Subcutaneous adipose tissue (tissue), 4 donors: Measurements from ENCODE around the gene STC2. TPM values are rescaled to one million over a fixed set of nuclear protein-coding genes. Genes with fewer than 3 reads are reported as not detected.

Source experiments
- small RNA-seq: library from RNA; depleted of rRNA; stranded (forward); fragments of <200 nt; gene quantifications from one replicate; pipeline ENCODE3, GENCODE V24; 2016
- total RNA-seq, 4 donors: library from RNA; depleted of rRNA; stranded (reverse); fragments of >200 nt; gene quantifications; one replicate each; pipeline ENCODE4 v1.1.0, GENCODE V29; 2016
- TF ChIP-seq, protein P1 (sequence below): fragments of 450-650 bp; IDR thresholded peaks from one replicate; pipeline ENCODE4 v1.5.1; 2016; ENCODE audit warnings: low read depth, mild to moderate bottlenecking, control low read depth, antibody characterized with exemption, moderate library complexity

STC2 gene
- total RNA-seq, 4 donors from 2014 or later: 2.4 to 15.0 (median 4.2) TPM

DNA sequence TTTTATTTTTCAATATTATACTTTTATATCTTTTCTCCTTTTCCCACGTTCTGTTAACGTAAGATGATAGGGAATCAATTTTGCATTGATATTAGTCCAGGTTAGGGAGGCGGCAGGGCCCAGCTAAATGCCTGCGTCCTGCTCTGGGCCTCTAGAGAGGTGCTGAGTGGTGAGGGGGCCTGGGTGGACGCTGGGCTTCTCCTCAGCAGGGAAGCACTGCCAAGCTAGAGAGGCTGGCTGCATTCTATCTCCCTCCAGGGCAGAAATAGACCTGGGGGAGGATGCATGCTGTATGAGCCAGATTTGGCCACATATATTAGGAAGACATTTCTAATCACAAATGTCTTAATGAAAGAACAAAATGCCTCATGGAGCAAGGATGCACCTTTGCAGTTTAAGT, 49.6 kb downstream of the STC2 start:
- TF ChIP-seq, protein P1, sequence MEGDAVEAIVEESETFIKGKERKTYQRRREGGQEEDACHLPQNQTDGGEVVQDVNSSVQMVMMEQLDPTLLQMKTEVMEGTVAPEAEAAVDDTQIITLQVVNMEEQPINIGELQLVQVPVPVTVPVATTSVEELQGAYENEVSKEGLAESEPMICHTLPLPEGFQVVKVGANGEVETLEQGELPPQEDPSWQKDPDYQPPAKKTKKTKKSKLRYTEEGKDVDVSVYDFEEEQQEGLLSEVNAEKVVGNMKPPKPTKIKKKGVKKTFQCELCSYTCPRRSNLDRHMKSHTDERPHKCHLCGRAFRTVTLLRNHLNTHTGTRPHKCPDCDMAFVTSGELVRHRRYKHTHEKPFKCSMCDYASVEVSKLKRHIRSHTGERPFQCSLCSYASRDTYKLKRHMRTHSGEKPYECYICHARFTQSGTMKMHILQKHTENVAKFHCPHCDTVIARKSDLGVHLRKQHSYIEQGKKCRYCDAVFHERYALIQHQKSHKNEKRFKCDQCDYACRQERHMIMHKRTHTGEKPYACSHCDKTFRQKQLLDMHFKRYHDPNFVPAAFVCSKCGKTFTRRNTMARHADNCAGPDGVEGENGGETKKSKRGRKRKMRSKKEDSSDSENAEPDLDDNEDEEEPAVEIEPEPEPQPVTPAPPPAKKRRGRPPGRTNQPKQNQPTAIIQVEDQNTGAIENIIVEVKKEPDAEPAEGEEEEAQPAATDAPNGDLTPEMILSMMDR: no peak

DNA sequence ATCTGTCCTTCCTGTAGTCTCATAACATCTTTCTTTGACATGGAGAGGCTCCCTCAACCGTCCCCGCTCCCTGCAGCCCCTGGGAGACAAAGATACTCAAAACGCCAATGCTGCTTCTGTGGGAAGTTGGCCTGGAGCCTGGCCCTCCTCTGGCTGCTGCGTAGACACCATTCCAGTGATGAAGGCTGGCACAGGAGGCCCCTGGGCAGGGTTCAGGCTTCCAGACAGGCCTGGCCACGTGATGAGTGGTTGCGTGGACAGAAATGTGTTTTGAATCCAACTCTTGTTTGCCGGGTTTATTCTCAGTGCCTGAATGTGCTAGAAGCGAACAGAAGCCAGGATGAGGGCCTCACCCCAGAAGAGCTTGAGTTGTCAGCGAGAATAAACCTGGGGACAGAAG, 50.0 kb downstream of the STC2 start:
- TF ChIP-seq, protein P1: no peak

DNA sequence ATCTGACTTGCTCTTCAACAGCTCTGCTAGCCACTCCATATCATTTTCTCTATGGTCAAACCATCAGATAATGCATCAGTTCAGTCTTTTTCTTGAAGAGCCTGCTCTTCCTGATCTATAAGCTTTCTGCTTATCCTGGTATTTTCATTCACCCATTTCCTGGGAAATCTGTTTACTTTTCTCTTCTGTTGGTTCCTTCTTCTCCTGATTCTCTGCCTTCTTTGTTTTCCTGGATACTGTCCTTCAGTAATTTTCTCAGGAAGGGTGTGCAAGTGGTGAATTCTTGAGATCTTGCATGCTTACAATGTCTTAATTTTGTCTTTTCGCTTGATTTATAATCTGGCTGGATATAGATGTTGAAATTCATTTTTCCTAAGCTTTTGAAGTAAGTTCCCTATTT, 53.4 kb downstream of the STC2 start:
- TF ChIP-seq, protein P1: no peak

DNA sequence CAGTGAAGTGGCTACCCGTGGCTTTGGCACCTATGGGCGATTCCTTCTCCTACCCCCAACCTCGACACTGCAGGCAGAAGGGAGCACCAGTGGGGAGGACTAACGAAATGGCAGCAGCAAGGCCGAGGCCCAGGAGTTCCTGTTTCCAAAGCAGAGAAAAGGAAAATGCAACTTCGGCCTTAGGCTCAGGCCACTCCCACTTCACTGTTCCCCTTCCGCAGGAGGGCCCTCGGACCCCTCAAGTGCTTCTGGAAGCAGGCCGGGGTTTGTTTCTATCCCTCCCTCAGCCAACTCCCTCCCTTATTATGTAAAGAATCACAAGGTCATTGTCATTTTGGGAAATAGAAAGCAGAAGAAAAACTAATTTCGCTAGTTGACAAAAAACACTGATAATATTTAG, 56.8 kb downstream of the STC2 start:
- TF ChIP-seq, protein P1: no peak

DNA sequence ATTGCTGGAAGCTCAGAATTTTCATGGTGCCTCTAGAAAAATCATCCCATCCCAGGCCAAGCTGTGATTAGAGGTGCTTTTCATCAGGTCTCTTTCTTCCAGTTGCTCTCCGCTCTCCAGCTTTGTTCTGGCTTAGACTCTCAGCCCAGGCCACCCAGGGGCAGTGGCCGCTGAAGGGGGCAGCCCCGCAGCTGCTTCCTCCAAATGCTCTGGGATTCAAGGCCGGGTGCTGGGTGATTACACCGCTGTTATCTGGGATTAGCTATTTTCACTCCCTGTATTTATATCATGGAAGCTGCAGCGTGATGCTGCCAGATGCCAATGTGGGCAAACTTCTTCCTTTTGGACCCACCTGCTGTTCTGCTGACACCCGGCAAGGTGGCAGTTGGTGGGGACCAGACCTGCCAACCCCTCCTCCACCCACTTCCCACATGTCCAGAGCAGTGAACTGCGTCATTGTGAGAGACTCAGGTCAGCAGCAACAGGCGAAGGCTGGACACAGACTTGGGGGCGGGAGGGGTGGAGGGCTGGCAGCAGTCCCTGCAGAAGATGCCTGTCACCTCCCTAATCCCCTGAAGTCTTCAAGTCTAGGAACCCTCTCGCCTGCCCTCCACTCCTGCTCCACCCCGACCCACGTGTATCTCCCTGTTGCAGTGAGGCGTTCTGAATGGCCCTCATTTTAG, 59.3 kb downstream of the STC2 start:
- TF ChIP-seq, protein P1: no peak

DNA sequence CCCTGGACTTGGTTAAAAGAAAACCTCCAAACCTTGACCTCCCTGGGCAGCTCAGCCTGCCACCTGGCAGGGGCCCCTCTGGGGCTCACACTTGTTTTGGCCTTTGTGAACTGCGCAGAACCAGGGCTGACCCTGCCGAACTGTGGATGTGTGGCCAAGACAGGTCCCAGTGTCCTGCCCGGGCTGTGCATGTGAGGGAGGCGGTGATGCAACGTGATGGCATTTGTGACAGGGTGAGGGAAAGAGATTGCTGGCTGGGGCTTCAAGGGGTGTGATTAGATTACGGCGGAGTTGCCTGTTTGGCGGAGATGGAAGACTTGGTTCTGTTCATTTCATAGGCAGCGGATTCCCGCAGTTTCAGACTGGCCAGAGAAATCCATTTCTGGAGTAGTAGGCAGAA, 62.8 kb downstream of the STC2 start:
- TF ChIP-seq, protein P1: no peak

Small RNAs within 50 kb of the gene (small RNA-seq; reads per million reads assigned to genes)
- gene MIR8056 (not detected), gene RNA5SP200 (not detected), gene RNU6-500P (not detected)

Other genes starting within 250 kb of the STC2 start
- gene BNIP1, start 183.9 kb downstream of the STC2 start, total RNA-seq: 10 to 100 TPM in 1 of 4 donors, 1 to 10 TPM in 3; 6.6 to 10.7 (median 8.8) TPM
- gene NKX2-5, start 93.2 kb downstream of the STC2 start, total RNA-seq: not detected